ENCODE measurements around the gene ZDHHC16.

Gene ZDHHC16

DNA sequence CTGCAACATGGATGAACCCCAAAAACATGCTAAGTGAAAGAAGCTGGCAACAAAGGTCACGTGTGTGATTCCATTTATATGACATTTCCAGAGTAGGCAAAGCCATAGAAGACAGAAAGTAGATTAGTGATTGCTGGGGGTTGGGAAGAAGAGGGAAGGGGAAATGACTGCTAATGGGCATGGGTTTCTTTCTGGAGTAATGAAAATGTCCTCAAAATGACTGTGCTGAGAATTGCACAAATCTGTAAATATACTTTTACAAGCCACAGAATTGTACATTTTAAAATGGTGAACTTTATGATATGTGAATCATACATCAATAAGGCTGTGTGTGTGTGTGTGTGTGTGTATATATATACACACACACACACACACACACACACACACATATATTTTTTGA lies 36.4 kb downstream of the ZDHHC16 start:
- DNase-seq = no peak

DNA sequence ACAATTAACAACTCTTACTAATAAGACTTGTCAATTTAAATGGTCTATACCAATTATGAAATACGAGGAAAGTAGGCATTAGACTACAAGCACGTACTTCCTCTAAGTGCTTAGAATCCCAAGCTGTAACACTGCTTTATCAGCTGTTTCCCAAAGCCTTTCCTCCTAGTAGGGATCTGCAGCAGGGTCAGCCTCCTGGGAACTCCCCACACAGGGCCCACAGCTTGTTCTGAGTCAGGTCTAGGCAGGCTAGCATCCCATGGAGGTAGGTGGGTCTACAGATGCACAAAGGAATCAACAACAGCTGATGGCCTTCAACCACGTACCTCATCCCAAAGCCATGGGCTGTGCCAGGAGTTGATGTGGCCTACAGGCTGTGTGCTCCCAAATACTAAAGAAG lies 37.5 kb downstream of the ZDHHC16 start:
- DNase-seq = no peak

DNA sequence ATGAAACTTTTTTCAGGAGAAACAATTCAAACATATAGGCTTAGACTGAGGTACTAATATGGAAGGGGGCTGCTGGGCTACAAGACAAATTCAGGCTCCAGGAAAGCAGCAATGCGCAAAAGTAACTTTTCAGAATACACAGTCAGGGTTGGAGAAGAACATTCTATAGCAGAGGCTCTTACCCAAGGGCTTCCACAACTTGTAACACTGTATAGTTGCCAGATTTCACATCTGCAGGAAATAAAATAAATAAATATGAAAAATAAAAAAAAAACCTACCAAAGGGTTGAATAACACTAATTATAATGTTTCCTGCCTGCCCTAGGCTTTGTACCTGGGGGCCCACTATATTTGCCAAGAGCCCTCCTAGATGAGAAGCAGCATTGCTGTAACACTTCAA lies 37.9 kb downstream of the ZDHHC16 start:
- no peak for DNase-seq

DNA sequence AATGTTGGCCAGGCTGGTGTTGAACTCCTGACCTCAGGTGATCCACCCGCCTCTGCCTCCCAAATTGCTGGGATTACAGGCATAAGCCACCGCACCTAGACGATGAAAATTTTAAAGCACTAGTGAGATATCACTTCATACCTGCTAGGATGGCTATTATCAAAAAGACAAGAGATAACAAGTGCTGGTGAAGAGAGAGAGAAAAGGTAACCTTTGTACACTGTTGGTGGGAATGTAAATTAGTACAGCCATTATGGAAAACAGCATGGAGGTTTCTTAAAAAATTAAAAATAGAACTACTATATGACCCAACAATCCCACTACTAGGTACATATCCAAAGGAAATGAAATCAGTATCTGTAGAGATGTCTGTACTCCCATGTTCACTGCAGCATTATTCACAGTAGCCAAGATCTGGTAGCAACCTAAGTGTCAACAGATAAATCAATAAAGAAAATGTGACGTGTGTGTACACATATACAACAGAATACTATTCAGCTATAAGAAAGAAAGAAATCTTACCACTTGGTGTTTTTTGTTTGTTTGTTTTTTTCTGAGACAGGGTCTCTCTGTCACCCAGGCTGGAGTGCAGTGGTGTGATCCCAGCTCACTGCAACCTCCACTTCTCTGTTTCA lies 39.8 kb downstream of the ZDHHC16 start:
- no peak for DNase-seq

DNA sequence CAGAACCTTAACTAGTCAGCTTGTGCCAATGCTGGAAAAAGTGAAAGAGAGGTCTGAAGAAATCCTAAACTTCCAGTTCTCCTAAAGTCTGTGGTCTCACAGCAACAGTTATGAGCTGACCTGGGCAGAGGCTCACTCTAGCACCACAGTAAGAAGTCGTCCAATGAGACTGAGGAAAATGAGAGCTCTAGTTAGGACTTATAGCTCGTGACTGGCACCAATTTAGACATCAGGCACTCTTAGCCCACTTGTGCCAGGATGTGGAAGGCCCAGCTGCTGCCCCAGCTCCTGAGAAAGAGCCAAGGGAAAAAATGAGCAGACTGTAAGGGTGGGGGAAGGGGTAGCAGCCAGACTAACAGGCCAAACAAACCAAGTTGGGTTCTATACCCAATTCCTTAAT lies 44.6 kb downstream of the ZDHHC16 start:
- no peak for DNase-seq

DNA sequence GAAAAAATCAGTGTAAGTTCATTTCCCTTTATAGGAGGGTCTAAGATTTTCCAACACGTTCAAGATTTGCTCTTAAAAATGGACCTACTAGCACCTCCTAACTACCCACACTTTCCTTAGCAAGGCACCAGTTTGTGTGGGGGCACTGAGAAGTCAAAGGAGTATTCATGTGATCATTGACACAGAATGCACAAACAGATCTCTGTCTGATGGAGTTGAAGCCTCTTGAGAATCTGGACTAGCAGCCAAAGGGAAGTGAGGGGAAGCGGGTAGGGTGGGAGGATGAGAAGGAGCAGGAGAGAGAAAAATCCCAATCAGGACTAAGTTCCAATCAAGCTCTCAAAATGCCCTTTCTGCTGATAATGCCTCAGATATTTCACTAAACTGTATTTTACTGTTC lies 48.2 kb downstream of the ZDHHC16 start:
- DNase-seq = no peak

DNA sequence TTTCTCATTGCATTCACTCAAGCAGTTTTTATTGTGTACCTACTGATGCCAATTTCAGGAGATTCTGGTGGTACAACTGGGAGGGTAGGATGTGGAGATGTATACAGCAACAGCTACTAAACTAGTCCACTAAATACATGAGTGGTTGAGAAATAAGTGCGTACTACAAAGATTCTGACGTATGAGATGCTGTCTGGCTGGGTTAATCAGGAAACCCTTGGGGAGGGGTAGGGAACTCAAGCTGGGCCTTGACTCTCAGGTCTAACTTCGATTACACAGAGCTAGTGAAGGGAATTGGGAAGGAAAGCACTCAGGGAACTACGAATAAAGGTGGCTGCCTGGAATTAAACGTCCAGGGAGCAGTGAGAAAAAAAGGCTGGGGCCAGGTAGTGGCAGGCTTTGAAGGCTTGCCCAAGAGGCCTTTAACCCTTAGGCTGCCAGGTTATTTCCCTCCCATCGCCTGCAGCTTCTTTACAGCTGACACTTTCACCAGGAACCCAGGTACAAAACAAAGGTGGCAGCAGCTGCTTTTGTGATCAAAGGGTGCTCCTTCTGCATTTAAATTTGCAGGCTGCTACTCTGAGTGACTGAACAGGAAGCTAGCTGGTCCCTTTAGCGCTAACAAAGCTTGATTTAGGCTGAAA lies 49.0 kb downstream of the ZDHHC16 start:
- no peak for DNase-seq

DNA sequence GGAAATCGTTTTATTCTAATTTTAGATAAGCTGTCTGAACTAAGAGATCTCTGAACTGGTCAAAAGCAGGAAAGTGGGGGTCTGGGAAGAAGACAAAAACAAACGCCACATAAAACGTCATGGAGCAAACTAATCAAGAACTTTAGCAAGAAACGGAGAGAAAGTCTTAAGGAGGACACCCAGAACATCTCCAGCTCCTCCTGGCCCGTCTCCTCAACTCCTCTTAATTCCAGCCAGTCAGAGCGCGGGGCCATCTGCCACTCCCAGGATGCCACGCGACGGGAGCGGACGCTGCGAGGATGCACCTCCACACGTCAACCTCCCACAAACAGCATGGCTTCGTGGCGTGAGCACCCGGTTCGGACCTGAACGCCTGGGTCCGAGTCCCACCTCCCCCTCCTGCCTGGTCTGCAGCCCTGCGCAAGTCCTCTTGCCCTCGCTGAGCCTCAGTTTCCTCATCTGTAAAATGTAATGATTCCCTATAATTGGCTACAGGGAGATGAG lies 51.6 kb downstream of the ZDHHC16 start:
- peak; percentile 74 for DNase-seq

DNA sequence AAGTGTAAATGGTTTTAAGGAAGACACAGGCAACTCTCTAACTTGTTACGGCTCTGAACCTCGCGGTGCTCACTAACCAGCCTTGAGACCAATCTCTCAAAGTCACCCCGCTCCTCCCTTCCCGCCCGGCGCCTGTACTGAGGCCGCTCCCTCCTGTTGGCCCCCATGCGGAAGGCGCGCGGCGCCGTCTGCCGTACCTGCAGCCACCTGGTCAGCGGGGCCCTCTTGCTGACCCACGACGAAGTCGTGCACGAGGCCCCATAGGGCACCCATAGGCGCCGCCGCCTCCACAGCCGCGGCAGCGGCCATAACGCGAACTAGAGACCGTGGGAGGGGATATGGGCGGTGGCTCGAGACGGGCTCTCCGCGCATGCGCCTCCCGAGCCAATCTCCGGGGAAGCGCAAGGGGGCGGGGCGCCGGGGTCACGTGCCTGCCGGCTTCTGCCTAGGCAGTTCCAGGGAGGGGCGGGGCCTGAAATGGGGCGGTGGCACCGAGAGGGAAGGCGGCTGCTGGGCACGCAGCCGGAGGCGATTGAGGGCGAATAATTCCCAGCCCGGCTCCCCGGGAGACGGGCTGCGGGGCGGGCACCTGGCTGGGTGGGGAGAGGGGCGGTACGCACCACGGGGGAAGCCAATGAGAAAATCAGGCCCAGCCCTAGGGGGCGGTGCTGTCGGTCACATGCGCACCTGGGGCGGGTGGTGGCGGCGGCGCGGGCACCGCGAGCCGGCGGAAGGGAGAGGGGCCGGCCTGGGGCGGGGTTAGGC lies 52.3 kb downstream of the ZDHHC16 start, which contains the start of gene MMS19:
Gene MMS19, minus strand, starts transcription at position 347 of the 765 bp plus-strand sequence. Its CDS starts 38 bp downstream, at position 309.
- peak; percentile 100 for DNase-seq

DNA sequence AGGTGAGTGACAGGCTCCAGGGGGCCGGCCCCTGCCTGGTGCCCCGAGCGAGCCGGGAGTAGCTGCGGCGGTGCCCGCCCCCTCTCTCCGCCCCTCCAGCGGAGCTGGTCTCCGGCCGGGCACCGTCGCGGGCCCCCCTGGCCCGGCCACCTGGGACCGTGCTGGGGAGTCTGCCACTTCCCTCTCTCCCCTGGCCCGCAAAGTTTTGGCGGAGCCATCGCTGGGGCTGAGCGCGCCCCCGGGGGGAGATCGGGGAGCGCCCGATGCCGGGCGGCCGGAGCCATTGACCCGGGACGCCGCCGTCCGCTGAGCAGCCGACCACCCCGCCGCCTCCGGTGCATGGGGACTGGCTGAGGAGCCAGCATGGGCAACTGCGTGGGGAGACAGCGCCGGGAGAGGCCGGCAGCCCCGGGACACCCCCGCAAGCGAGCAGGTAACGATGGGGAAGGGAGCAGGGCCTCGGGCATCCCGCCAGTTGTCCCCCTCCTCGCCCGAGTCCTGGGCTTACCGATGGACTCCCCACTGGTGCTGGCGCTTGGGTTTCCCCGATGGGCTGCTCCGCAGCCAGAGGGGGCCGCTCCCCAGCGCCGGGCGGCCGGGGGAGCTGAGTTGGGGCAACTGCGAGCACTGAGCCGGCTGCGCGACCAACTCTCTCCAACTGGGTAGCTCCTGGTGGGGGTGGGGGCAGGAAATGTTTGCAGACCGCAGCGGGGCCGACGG lies 53.0 kb downstream of the ZDHHC16 start, which contains the start of gene UBTD1:
Gene UBTD1, plus strand, starts transcription at position 84 of the 720 bp plus-strand sequence. Its CDS starts 280 bp downstream, at position 364.
- peak; percentile 37 for DNase-seq

DNA sequence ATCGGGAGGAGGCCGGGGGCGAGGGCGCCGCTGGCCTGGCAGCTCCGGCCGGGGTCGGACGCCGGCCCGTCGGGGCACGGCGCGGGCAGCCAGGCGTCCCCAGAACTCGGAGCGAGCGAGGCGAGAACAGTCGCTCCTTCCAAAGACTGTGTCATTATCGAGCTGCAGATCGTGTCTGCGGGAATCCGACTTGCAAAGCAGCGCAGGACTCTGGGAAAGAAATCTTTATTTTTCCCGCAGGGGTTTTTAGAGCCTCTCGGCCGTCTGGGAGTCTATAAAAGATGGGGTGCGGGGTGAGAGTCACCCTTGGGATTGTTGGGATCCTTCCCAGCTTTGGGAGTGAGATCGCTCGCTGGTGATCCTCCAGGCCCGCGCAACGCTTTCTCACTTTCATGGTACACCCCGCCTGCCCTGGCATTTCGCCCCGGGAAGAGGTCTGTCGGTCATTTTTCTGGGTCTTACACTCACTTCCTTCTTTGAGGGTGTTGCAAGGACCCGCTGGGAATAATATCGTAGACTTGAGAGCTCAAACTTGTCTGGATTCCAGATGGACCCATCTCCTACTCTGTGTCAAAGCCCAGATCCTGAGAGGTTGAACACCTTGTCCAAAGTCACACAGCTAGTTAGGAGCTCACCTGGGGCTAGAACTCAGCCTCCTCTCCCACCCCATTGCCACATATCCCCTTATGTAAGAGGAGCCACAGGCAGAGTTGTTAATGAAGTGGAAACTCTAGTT lies 53.8 kb downstream of the ZDHHC16 start:
- no peak for DNase-seq

DNA sequence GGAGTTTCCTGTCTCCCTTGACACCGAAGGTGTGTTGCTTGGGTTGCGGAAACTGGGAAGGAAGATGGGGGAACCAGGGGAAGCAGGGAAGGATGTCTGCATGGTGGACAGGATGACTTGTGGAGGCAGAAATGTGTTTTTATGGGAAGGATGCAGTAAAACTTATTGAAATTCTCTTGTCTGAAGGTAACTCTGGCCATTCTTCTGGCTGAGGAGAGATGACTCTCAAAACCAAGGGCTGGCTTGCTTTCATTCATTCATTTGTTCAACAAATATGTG lies 54.3 kb downstream of the ZDHHC16 start:
- DNase-seq = no peak

DNA sequence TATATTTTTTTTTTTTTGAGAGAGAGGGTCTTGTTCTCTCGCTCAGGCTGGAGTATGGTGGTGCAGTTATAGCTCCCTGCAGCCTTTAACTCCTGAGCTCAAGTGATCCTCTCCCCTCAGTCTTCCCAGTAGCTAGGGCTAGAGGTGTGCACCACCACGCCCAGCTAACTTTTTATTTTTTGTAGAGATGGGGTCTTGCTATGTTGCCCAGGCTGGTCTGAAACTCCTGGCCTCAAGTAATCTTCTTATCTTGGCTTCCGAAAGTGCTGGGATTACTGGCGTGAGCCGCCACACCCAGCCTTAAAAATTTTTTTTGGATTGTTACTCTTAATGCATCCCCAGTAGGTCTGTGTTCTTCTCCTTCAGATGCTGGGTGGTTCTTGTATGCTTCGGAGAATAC lies 56.9 kb downstream of the ZDHHC16 start:
- no peak for DNase-seq

DNA sequence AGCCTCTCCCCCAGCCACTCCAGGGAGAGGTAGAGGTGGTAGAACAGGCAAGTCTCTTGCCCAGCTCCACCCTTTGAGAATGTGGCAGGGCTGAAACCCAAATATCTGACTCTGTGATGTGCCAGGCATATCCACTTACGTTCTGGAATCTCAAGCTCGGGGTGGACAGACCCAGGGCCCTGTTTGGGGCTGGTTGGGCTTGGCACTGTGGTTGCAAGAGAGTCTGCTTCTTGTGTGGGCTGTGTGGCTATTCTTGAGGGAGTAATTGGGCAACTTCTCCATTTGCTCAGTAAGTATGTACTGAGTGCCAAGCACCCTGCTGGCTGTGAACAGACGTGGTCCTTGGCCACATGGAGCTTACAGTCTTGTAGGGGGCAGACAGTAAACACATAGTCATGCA lies 57.4 kb downstream of the ZDHHC16 start:
- no peak for DNase-seq

DNA sequence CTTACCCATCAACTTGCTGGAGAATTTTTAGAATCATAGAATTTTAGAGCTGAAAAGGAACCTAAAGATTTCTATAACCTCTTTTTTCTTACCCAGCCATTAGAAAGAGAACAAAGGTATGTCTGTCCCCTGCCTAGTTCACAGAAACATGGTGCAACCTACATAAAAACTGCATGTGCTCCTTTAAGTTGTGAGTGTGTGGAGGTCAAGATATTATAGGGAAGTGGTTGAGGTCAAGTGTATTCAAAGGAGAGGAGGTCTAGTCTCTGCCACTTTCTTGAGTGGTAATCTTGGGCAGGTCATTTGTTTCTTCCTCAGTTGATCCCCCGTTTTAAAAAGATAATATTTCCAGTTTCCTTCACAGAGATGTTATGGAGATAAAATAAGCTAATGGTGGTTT lies 59.2 kb downstream of the ZDHHC16 start:
- DNase-seq = no peak

DNA sequence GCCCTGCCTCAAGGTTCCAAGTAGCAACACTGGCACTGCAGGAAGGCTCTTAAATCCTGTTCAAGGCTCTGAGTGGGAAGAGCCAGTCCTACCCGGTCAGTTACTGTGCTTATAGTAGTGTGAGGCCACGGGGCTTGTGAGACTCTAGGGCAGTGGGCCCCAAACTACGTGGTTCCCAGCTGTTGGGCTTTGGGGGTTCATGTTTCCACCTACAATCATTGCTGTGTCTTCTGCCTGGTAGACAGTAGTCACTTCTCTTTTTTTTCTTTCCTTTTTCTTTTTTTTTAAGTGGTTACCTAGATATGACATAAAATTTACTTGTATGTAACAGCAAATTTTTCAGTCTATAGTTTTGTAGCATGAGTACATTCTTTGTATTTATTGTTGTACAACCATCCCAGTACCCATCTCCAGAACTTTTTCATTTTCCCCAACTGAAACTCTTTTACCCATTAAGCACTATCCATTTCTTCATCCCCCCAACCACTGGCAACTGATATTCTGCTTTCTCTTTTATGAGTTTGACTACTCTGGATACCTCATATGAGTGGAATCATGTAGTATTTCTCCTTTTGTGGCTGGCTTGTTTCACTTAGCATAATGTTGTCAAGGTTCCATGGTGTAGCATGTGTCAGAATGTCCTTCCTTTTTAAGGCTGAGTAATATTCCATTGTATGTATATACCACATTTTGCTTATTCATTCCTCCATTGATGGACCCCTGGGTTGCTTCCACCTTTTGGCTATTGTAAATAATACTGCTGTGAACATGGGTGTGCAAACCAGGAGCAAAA lies 60.4 kb downstream of the ZDHHC16 start:
- no peak for DNase-seq

All from stimulated activated naive CD4-positive, alpha-beta T cell treated with Interleukin-2 at 50 U/mL for 16 hours (primary cell).